H1 (cell line): Measurements from ENCODE around the gene SH3BP2. TPM values are rescaled to one million over a fixed set of nuclear protein-coding genes. Genes with fewer than 3 reads are reported as not detected.

ENCODE experiments used
- CTCF ChIA-PET: fragments of 300-600 bp; sonication (Branson Sonifier 250); formaldehyde crosslinking; loops from one replicate; lab custom pipeline; 2021; ENCODE audit not compliant: partially characterized antibody; lab: Charles Lee
- POLR2A ChIA-PET: fragments of 300-600 bp; sonication (Branson Sonifier 250); formaldehyde crosslinking; loops from one replicate; lab custom pipeline; 2021; ENCODE audit warnings: inconsistent platforms; ENCODE audit not compliant: partially characterized antibody; lab: Charles Lee
- DNase-seq, 2 experiments: peaks; one replicate each; pipeline versions ENCODE4 v3.0.0 to v3.0.0-alpha.2; 2010 to 2022; ENCODE audit warnings: low spot score in 2 of 2, low read depth in 1 of 2, mixed read lengths in 1 of 2
- FAIRE-seq: peaks from 2 replicates; lab custom pipeline; 2011; peaks lifted over from hg19 to GRCh38; lab: Jason Lieb, UNC
- H2AFZ ChIP-seq: 2 replicates; pipeline ENCODE4 v1.8.1; 2012; ENCODE audit warnings: low read length, inconsistent platforms
- H2AK5ac ChIP-seq: 2 replicates; pipeline ENCODE4 v1.6.1; 2013; ENCODE audit warnings: low read depth, low read length
- H2BK120ac ChIP-seq: replicated peaks from 2 replicates; pipeline ENCODE3; 2013; ENCODE audit warnings: low read depth, low read length, inconsistent platforms
- H2BK12ac ChIP-seq: 2 replicates; pipeline ENCODE4 v1.6.1; 2013; ENCODE audit warnings: low read depth, low read length
- H2BK15ac ChIP-seq: 2 replicates; pipeline ENCODE4 v1.6.1; 2013; ENCODE audit warnings: low read length
- H2BK20ac ChIP-seq: 2 replicates; pipeline ENCODE4 v1.6.1; 2013; ENCODE audit warnings: low read length
- H2BK5ac ChIP-seq: 2 replicates; pipeline ENCODE4 v1.6.1; 2013; ENCODE audit warnings: low read depth, low read length
- H3K14ac ChIP-seq: 2 replicates; pipeline ENCODE4 v1.6.1; 2013; ENCODE audit warnings: inconsistent platforms; ENCODE audit not compliant: insufficient read length
- H3K18ac ChIP-seq: 2 replicates; pipeline ENCODE4 v1.6.1; 2013; ENCODE audit warnings: low read length; ENCODE audit errors: extremely low read depth
- H3K23ac ChIP-seq: 2 replicates; pipeline ENCODE4 v1.6.1; 2013; ENCODE audit warnings: inconsistent platforms; ENCODE audit not compliant: insufficient read length
- H3K23me2 ChIP-seq: 2 replicates; pipeline ENCODE4 v1.6.1; 2013; ENCODE audit warnings: low read depth, low read length
- H3K27ac ChIP-seq: 2 replicates; pipeline ENCODE4 v1.6.1; 2011; ENCODE audit warnings: low read depth, low read length, inconsistent platforms
- H3K27me3 ChIP-seq, 4 experiments: replicated peaks in 1 of 4; 1 replicate in 1 of 4; 2 replicates in 3 of 4; pipeline versions ENCODE4 v1.6.1 to v1.8.1; 2011 to 2013; ENCODE audit warnings: low read length in 3 of 4, mild to moderate bottlenecking in 3 of 4, inconsistent platforms in 2 of 4, mixed read lengths in 2 of 4, moderate library complexity in 1 of 4; ENCODE audit not compliant: control insufficient read depth in 3 of 4, insufficient read depth in 3 of 4; ENCODE audit errors: extremely low read depth in 1 of 4
- H3K36me3 ChIP-seq, 4 experiments: 2 replicates each; pipeline versions ENCODE4 v1.6.1 to v1.8.1; 2011 to 2013; ENCODE audit warnings: mild to moderate bottlenecking in 4 of 4, low read length in 3 of 4, moderate library complexity in 2 of 4, control low read depth in 1 of 4, inconsistent platforms in 1 of 4; ENCODE audit not compliant: insufficient read depth in 4 of 4, control insufficient read depth in 2 of 4
- H3K4ac ChIP-seq: replicated peaks from 2 replicates; pipeline ENCODE3; 2013; ENCODE audit warnings: low read length, low read depth, mixed read lengths, inconsistent platforms; ENCODE audit not compliant: insufficient read length
- H3K4me1 ChIP-seq, 4 experiments: replicated peaks in 1 of 4; 1 replicate in 1 of 4; 2 replicates in 3 of 4; pipeline versions ENCODE4 v1.6.1 to v1.8.1; 2011 to 2013; ENCODE audit warnings: low read length in 3 of 4, inconsistent platforms in 2 of 4, mixed read lengths in 1 of 4; ENCODE audit not compliant: insufficient read depth in 4 of 4, control insufficient read depth in 3 of 4
- H3K4me2 ChIP-seq, 2 experiments: 2 replicates each; pipeline versions ENCODE4 v1.6.1 to v1.8.1; 2011 to 2013; ENCODE audit warnings: low read depth in 2 of 2, low read length in 2 of 2, control low read depth in 1 of 2, inconsistent platforms in 1 of 2, mild to moderate bottlenecking in 1 of 2; ENCODE audit not compliant: insufficient read depth in 1 of 2
- H3K4me3 ChIP-seq, 4 experiments: fragments of 200-600, 300-600 bp in 1 of 4; sonication (generic), shearing (Covaris generic), sonication (Bioruptor Twin) in 1 of 4; 2 replicates each; pipeline versions ENCODE4 v1.5.1 to v1.8.1; 2011 to 2016; ENCODE audit warnings: low read length in 4 of 4, low read depth in 3 of 4, control low read depth in 2 of 4, inconsistent platforms in 2 of 4, mild to moderate bottlenecking in 2 of 4, mixed read lengths in 1 of 4, moderate library complexity in 1 of 4; ENCODE audit not compliant: insufficient read depth in 2 of 4; ENCODE audit errors: extremely low read depth in 1 of 4
- H3K56ac ChIP-seq: replicated peaks from 2 replicates; pipeline ENCODE3; 2013; ENCODE audit warnings: low read depth, mild to moderate bottlenecking, mixed read lengths, low read length, inconsistent platforms; ENCODE audit not compliant: insufficient read length
- H3K79me1 ChIP-seq: 2 replicates; pipeline ENCODE4 v1.6.1; 2013; ENCODE audit warnings: low read depth, low read length, control low read depth
- H3K79me2 ChIP-seq, 2 experiments: 2 replicates each; pipeline versions ENCODE4 v1.6.1 to v1.8.1; 2012 to 2013; ENCODE audit warnings: low read length in 2 of 2, mild to moderate bottlenecking in 2 of 2, inconsistent platforms in 1 of 2; ENCODE audit not compliant: insufficient read depth in 2 of 2, control insufficient read depth in 1 of 2
- H3K9ac ChIP-seq, 4 experiments: replicated peaks in 1 of 4; 1 replicate in 1 of 4; 2 replicates in 3 of 4; pipeline versions ENCODE4 v1.6.1 to v1.8.1; 2011 to 2013; ENCODE audit warnings: low read depth in 3 of 4, low read length in 3 of 4, control low read depth in 2 of 4, mild to moderate bottlenecking in 2 of 4, moderate library complexity in 2 of 4, inconsistent platforms in 1 of 4; ENCODE audit errors: extremely low read depth in 1 of 4
- H3K9me3 ChIP-seq, 2 experiments: 2 replicates each; pipeline versions ENCODE4 v1.6.1 to v1.8.1; 2012 to 2013; ENCODE audit warnings: mild to moderate bottlenecking in 2 of 2, moderate library complexity in 2 of 2, control low read depth in 1 of 2, inconsistent platforms in 1 of 2, low read depth in 1 of 2, low read length in 1 of 2, mixed read lengths in 1 of 2; ENCODE audit not compliant: insufficient read depth in 2 of 2
- H4K20me1 ChIP-seq, 2 experiments: replicated peaks in 1 of 2; 2 replicates each; pipeline versions ENCODE3 to v1.8.1; 2011 to 2013; ENCODE audit warnings: inconsistent platforms in 2 of 2, low read length in 2 of 2, mild to moderate bottlenecking in 1 of 2; ENCODE audit not compliant: insufficient read depth in 2 of 2, control insufficient read depth in 1 of 2
- H4K5ac ChIP-seq: 2 replicates; pipeline ENCODE4 v1.6.1; 2013; ENCODE audit warnings: low read length, low read depth, mixed read lengths, inconsistent platforms; ENCODE audit not compliant: insufficient read length
- H4K8ac ChIP-seq: 2 replicates; pipeline ENCODE4 v1.8.0; 2013; ENCODE audit warnings: mild to moderate bottlenecking, moderate library complexity, low read length, inconsistent platforms; ENCODE audit not compliant: insufficient read depth; ENCODE audit errors: extremely low read depth
- H4K91ac ChIP-seq: replicated peaks from 2 replicates; pipeline ENCODE3; 2013; ENCODE audit warnings: low read length, mixed read lengths, inconsistent platforms; ENCODE audit not compliant: insufficient read length
- KDM1A ChIP-seq: fragments of 200-600, 300-600 bp; sonication (generic); IDR thresholded peaks from 2 replicates; pipeline ENCODE4 v1.7.1; 2016; ENCODE audit warnings: mild to moderate bottlenecking, low read length, borderline replicate concordance
- WGBS, 2 experiments: shearing (Covaris generic) in 1 of 2; methylation state at CpG; one replicate each; pipeline versions ENCODE4 v1.1.6 to v1.1.7; 2013 to 2015; ENCODE audit warnings: low lambda C conversion rate in 2 of 2, mixed read lengths in 2 of 2, inconsistent platforms in 1 of 2, low coverage in 1 of 2, missing lambda C conversion rate in 1 of 2; ENCODE audit not compliant: insufficient replicate concordance in 2 of 2, insufficient coverage in 1 of 2, insufficient read length in 1 of 2; ENCODE audit errors: extremely low coverage in 1 of 2, missing lambda C conversion rate in 1 of 2; 5-methylcytosine and 5-hydroxymethylcytosine counted together
- polyA plus RNA-seq, 7 experiments: library from polyadenylated mRNA; depleted of rRNA in 3 of 7; stranded (reverse) in 5 of 7; unstranded in 2 of 7; fragments of >200 nt in 5 of 7; fragments of 200-250 nt in 2 of 7; gene quantifications; 1 replicate in 5 of 7; 2 replicates in 1 of 7; 4 replicates in 1 of 7; pipeline versions ENCODE4 v1.2.1 to v1.2.3, GENCODE V29; 2011 to 2013; ENCODE audit warnings: missing spikeins in 2 of 7, mixed read lengths in 2 of 7
- total RNA-seq: library from RNA; stranded (reverse); fragmentation: NEBNext Ultra II Directional; extraction: Animal tissue kit (Norgen Biotek cat#: 25700); gene quantifications from 2 replicates; pipeline ENCODE4 v1.2.1, GENCODE V29; 2021
- TF ChIP-seq, protein P1 (sequence below): IDR thresholded peaks from 2 replicates; pipeline ENCODE4 v1.6.1; 2012; ENCODE audit warnings: inconsistent platforms

Gene SH3BP2
- total and polyA plus RNA-seq, 2 of the 8 experiments (the other 6 are each of a cell fraction or from before 2014, with no cell fraction given): 27.4 to 31.4 TPM

DNA sequence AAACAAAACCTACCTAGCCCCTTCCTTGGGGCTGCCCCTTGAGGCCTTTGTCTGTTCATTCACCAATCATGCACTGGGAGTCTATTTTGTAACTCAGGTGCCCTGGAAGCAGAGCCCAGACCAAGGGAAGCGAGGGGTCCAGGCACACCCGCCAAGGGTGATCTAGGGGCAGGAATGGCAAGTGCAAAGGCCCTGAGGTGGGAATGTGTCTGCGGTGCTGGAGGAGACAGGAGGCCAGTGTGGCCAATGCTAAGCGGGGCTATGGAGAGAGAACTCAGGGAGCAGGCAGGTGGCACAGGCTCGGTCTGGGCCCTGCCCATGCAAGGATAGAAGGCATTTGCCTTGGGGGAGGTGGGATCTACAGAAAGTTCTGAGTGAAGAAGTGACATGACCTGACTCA, 3.5 kb upstream of the SH3BP2 start:
- Histone ChIP-seq H3K27me3 (peaks cover 0 to 18% (median 12%) of the 10 kb centered on the region in 4 experiments; a peak in 5 of 7 replicates), H4K20me1 (peaks cover 2 to 3% of the 10 kb centered on the region in 2 experiments), H3K4me1 (peaks cover 0 to 19% (median 12%) of the 10 kb centered on the region in 4 experiments; a peak in 6 of 7 replicates), H2BK5ac (0 out of 2 replicates have a peak overlapping the region, but pooled peaks have one; percentile 44), H3K14ac (no peak overlapping the region), H3K9me3 (no peaks in the 10 kb centered on the region; a peak in 1 of 4 replicates), H2AK5ac (no peak overlapping the region), H2BK12ac (no peak overlapping the region), H3K23ac (no peak overlapping the region), H3K23me2 (no peaks in the 10 kb centered on the region; the same call in none of the 2 replicates), H3K4me2 (no peak overlapping the region), H3K36me3 (no peaks in the 10 kb centered on the region), H2BK120ac (no peak overlapping the region), H4K5ac (no peak overlapping the region), H3K27ac (no peak overlapping the region), H2AFZ (no peak overlapping the region), H4K8ac (no peak overlapping the region), H3K4me3 (no peak overlapping the region), H3K9ac (no peak overlapping the region; a peak in 1 of 7 replicates), H2BK20ac (peak overlapping the region; percentile 43; the same call in 1 of the 2 replicates), H4K91ac (peak overlapping the region; percentile 31), H3K4ac (no peak overlapping the region), H3K79me2 (no peaks in the 10 kb centered on the region), H2BK15ac (peak overlapping the region; percentile 40; the same call in 1 of the 2 replicates), H3K79me1 (no peaks in the 10 kb centered on the region), H3K56ac (no peak overlapping the region), H3K18ac (no peak overlapping the region)
- ChIA-PET POLR2A (interaction anchor here (1.1 kb wide), 1 partner anchor 25 kb away, joined by 4 read pairs; no protein-coding TSS in a partner anchor), CTCF (interaction anchor here (1.1 kb wide), 1 partner anchor 12 kb away, joined by 3 read pairs; no protein-coding TSS in a partner anchor)
- 97% methylated on average over 5 of the region's 5 CpGs; no CpG with 5 or more reads in 1 of the 2 experiments for WGBS, 2 experiments
- TF ChIP-seq, protein P1, sequence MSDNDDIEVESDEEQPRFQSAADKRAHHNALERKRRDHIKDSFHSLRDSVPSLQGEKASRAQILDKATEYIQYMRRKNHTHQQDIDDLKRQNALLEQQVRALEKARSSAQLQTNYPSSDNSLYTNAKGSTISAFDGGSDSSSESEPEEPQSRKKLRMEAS: no peak
- TF ChIP-seq KDM1A: peak; percentile 52; the same call in 1 of the 2 replicates
- no peak for FAIRE-seq
- no peak for DNase-seq
